Non-pigmented ciliary epithelial cell (primary cell): Measurements from ENCODE around the gene LRRN1.
"Not testable (repeated sequence)": the region's sequence is repeated elsewhere in the genome, so short reads cannot be mapped to it uniquely, and the experiment has no call there.

ENCODE experiments used
- DNase-seq: peaks from one replicate; pipeline ENCODE4 v3.0.0-alpha.2; 2010; ENCODE audit warnings: low read depth

LRRN1 gene

DNA sequence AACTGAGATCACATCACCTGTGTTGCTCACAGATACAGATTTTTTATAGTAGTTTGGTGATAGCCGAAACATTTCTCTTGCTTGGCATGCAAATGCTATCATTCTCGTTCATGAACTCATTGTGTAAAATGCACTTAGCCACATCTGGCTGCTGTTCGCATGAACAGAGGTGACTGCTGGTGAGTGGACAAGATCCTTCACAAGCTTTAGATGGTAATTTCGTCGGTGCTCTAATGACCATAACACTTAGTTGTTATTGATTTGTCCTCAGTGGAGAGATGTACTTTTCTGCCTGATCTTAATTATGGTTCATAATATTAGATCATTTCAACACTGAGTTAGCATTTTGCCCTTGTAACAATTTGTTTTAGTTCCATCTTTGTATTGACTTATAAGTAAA lies 13.8 kb downstream of the LRRN1 start:
- no peak for DNase-seq

DNA sequence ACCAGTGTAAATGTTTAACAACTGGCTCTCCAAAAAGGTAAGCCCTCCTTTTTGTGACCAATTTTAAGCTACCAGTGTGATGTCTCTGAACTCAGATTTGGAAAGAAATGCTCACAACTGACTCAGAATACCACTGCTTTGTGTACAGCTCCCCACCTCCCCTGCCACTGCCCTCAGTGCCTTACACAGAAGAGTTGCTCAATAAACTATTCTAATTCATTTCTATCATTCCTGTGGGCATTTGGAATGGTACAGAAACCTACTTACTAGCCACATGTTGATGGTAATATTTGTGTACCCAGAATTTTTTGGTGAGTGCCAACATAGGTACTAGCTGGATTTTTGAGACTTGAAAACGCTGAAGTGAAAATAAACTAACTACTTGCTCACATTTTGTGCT lies 16.0 kb downstream of the LRRN1 start:
- no peak for DNase-seq

DNA sequence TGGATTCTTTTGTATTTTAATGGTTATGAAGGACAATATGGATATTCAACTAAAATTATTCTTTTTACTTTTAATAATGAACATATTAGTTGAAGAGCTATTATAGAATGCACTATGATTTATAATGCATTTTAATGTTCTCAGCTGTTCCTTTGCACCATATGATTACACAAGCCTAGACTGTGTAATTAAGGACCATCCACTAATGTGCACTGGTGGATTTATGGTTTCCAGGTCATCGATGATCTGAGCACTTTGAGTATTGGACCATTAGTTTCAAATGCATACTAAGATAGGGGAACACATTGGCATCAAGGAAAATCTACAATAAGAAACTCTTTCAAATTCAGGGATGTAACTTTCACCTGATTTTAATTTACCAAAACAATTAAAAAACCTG lies 16.8 kb downstream of the LRRN1 start:
- DNase-seq, result no peak

DNA sequence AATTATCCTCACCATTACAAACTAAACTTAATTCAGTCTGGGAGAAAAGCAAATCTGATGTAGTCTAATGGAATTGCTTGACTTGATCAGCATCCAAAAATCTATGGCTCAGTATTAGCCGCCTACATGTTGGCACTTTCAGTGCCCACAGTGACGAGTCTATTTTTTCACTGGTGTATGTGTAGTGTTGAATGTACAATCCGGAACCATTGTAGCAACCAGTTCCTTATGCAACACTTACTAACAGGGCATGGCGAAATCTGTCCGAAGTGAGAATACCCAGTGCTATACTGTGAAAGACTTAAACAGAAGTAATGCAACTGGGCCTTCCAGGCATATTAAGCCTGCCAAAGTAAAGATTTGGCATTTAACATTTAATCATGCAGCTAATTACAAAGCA lies 18.6 kb downstream of the LRRN1 start:
- no peak for DNase-seq

DNA sequence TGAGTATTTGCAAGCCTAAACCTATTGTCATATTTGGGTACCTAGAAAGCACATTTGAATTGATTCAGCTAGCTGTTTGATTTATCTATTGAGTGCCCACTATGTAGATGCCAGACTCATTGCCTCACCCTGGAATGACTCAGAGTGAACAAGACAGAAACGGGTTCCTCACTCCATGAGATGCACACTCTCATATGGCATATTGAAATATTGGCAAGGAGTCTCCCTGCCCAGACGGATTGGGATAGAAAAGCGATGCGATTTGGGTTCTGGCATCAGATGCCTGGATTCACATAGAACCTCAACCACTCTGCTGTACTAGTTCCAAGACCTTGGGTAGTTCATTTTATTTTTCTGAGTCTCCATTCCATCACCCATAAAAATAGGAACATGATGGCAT lies 22.5 kb downstream of the LRRN1 start:
- no peak for DNase-seq

DNA sequence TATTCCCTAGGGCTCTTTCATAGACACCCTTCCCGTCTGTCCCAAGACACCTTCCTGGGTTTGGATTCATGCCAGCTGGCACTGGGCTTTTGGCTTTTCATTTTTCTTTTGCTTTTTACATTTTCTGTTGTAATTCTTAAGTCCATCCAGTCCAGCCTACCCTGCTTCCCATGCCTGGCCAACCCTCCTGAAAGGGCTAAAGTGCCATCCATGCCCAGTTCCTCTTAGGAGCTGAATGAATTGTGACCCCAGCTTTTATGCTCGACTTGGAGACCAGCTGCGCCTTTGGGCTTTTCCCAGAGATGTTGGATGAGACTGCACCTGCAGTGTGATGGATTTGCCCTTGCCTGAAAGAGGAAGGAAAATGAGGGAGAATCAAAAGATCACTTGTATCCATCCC lies 25.8 kb downstream of the LRRN1 start:
- no peak for DNase-seq

DNA sequence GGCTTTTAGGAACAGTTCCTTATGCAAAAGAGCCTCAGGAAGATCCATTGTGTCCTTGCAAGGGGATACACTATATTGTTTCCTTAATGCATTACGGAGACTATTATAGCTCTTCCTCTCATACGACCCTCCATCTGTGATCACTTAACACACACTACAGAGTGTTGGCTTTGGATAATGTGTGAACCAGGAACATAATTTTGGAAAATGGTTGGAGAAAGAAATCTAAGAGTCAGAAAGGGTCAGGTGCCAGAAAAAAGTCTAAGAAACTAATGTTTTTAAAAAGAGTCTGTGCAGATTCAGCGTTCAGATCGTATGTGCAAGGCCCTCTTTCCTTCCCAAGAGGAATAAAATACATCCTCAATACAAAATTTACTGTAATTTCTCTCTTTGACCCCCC lies 27.3 kb downstream of the LRRN1 start:
- DNase-seq, result no peak

DNA sequence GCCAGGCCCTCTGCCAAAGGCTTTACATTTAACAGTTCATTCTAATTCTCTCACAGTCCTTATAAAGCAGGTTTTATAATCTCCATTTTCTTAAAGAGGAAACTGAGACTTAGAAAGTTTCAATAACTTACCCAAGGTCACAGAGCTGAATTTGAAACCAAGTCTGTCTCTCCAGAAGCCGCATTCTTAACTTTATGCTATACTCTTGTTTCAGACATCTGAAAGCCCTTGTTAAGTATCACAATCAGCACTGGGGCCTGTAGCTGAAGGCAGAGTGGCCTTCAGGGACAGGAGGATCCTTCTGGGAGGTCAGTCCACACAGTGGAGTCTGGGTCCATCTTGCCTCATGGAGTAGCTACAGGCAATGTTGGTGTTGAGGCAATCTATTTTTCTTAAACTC lies 27.9 kb downstream of the LRRN1 start:
- DNase-seq, result no peak

DNA sequence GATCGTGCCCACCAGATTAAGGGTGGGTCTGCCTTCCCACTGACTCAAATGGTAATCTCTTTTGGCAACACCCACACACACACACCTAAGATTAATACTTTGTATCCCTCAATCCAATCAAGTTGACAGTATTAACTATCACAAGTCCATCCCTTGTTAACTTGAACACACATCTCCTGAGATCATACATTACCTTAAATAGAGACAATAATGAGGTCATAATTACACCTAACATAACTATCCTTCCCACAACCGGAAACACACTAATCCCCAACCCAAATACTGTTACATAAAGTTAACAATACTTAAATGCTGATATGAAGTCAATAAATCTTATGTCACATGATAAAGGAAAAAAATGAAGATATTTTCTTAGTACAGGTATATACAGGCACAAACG lies 29.2 kb downstream of the LRRN1 start:
- DNase-seq, result not testable (repeated sequence)

DNA sequence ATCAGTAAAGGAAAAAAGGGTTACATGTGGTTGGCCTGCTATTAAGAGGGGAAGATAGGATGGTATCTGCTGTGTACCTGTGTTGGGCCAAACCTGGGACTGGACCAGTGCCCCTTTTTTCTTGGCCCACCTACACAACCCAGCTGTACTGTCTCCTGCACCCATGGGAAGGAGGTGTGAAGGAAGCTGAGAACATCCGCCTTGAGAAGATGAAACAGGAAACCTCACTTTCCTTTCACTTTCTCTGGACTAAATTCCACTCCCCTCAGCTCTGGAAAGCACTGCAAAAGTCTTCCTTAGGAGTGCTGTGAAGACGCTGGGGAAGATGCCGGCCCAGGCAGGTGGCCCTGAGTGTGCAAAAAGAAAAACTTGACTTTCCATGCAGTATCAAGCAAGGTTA lies 37.6 kb downstream of the LRRN1 start:
- DNase-seq, result no peak

DNA sequence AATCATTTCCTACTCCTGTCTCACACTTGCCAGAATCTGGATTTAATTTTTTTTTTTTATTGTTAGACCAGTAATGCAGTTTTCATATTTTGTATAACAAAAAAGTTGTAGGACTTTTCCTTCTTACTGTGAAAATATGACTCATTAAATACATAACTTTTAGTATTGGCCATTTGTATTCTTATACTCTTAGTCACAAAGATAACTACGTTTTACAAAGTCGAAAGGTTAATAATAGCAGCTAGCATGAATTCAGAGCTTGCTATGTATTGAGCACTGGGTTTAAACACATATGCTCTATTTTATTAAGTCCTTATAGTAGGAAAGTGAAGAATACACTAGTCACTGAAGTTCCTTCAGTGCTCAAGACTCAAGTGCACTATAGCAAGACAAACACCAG lies 43.1 kb downstream of the LRRN1 start:
- DNase-seq, result no peak

DNA sequence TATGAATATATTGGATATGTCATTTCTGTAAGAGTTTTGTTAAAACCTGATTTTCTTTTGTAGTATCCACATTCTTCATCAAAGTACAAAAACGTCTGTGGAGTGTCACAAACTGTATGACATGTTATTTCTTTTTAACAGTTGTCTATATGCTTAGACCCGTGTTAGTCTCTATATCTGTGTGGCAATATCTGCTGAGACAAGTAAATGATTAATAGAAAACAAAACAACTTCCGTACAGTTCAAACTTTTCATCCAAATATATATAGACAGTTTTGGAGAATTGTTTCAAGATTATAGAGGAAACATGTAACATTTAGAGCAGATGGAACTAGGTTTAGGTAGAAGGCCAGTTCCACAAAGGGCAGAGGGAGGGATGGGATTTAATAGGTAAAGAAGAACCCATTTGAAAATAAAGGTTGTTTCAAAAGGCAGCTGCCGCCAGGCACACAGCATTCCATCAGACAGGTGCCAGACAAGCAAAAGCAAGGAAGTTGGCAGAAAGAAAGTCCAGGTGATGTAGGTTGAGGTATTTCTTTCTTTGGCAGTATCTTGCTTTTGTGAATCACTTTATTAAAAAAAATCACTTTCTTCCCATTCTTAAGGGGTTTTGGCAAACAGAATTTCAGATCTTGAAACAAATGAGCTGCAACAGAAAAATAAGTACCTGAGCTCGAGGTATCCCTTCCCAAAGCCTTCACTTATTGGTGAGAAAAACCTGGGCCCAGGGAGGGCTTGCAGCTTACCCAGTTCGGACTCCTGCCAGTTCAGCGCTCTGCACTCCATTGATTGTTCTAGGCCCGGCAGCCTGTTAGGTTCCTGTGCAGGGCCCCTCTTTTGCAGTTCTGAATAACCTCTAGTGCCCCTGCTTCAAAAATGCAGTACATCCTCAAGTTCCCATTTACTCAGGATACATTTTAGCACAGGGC lies 49.0 kb downstream of the LRRN1 start:
- no peak for DNase-seq

DNA sequence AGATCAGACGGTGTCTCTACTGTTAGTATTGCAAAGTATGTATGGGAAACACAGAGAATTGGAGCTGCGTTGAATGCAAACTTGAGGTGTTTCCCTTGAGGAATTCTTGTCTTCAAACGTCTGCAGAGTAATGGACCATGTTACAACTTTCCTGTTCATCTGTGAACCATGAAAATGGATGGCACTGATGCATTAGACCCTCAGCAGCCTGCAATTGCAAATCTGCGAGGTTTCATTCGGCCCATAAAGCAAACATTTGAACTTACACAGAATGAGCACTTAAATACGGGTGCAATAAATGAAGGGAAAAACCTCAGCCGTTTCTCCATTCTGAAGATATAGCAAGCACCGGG lies 49.7 kb downstream of the LRRN1 start:
- no peak for DNase-seq

DNA sequence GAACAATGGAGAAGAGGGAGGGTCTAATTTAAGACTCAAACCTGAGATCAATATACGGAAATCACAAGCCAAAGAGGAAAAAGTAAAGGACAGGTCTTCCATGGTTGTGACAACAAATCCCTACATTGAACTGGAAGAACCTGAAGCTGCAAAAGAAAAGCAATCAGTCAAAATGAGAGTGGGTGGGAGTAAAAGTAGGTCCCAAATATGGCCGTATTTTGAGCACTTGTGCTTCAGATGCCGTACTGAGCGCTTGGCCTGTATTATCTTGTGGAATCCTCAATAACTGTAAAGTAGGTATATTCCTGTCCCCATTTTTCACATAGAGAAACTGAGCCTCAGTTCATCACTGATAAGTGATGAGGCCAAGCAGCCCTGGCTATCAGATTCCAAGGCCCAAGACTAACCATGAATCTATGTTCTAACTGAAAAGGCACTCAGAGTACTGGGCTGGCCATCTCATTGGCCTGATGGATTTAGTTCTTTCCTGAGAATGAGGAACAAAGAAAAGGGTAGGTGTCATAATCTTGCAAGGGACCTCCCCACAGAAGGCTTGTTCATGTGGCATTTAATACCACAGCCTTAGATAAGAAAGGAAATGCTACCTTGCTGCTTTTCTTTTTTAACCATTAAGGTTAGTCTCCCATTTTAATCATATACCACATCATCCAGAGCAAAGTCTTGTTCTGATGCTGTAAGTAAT lies 52.5 kb downstream of the LRRN1 start:
- no peak for DNase-seq

DNA sequence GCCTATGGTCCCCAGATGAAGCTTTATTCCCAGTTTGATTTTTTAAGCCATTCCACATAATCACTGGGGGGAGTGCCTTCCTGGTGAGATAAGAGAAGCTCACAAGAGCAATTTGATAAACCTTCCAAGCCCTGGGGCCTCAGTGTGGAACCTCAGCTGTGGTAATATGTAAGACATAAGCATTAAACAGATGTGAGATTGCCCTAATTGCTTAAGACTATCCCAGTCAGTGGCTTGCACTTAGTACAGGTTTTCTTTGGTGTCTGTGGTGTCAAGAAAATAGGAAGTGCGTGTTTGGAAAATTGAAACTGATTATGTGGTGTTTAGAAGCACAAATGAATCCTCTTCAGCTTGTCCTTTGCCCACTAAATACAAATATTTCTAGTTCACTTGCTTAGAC lies 54.3 kb downstream of the LRRN1 start:
- DNase-seq, result no peak

DNA sequence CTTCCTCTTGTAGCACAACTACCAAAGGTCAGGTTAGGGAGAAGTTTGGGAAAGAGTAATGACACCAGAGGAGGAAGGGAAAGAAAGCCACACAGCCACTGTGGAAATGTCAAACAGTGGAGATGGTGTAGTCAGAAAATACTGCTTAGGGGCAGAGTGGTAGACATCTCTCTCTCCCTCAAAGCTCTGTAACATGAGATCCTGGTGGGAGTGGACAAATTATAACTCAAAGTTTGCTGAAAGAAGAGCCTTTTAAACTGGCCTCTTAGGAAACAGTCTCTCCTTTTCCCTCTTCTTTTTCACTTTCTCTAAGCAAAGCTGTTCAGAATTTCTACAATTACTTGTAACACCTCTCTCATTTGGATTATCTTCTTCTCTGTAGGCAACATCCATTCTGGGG lies 55.8 kb downstream of the LRRN1 start:
- DNase-seq, result no peak

DNA sequence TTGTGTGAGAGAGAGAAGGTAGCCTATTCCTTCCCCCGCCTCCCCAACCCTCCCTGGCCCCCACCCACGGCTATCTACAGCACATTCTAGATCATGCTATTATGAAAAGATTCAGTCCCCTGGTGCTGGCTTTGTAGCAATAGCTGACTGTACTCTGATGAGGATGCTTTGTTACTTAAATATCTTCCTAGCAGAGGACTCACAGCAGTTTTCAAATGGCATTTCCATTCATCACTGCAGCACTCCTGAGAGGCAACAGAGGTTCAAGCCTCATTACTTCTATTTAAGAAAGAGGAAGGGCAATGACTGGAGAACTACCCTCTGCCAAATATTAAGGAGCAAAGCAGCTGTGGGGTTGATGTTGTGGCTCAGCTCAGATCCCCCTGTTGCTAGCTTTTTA lies 61.0 kb downstream of the LRRN1 start:
- DNase-seq, result no peak

DNA sequence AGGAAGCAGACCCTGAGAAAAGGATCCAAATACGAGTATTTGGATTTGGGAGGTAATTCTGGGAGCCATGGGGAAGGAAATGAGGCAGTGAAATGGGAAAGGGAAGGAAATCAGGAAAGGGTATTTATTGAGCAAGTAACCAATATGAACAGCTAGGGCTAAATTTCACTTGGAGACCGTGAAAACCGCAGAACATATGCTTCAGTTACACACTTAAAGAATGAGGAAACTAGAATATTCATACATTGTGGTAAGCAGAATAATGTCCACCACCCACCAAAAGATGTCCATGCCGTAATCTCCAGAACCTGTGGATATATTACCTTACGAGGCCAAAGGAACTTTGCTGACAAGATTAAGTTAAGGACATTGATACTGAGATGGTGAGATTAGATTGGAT lies 63.3 kb downstream of the LRRN1 start:
- no peak for DNase-seq

DNA sequence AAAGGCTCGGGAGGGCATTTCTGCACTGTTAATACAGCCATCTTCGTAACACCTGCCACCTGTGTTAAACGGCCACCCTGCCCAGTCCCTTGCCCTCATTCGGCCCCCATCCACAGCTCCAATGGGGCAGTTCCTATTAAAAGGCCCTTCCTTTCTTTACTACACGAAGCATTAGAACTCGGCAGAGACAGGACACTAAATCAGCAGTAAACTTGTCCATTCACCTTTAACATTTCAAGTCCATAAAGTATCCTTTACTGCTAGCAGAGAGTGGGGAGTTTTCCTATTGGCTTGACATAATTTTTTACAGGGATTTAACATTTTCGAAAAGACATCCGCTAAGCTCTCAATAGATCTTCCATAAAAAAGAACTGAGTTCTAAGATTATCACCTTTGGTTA lies 76.3 kb downstream of the LRRN1 start:
- no peak for DNase-seq

DNA sequence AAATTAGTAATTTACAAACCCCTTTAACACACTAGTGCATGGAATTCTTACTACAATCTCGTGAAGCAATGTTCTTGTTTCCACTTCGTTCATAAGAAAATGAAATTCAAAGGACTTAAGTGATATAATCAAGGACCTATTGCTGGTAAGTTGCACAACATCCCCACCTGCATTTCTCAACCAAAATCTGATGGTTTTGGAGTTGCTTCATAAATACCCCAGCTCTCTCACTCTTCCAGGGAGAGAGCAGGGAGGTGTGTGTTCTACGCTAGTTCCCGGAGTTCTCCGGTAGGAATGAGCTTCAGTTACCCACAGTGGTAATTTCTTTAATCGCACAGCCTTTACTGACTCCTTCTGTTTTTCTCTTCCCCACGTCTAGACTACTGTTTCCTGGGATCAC lies 81.8 kb downstream of the LRRN1 start:
- no peak for DNase-seq

DNA sequence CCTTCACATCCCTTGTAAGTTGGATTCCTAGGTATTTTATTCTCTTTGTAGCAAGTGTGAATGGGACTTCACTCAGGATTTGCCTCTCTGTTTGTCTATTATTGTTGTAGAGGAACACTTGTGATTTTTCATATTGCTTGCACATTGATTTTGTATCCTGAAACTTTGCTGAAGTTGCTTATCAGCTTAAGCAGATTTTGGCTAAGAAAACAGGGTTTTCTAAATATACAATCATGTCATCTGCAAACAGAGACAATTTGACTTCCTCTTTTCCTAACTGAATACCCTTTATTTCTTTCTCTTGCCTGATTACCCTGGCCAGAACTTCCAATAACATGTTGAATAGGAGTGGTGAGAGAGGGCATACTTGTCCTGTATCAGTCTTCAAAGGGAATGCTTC lies 88.1 kb downstream of the LRRN1 start:
- not testable (repeated sequence) for DNase-seq

DNA sequence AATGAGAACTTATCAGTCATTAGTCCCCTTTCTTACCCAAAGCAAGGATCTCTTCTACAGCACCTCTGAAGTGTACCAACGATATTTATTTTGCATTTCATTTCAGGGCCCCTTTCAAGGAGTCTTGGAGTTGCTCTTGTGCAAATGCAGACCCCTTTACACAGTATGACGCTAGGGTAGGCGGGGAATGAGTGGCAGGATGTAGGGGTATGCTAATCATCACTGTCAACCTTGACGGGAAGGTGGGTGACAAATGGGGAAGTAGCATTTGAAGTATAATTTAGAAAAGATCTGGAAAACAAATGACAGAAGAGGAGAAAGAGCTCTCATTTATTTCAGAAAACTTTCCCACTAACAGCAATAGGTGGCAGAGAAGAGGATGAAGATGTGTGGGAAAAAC lies 94.4 kb downstream of the LRRN1 start:
- DNase-seq, result no peak
